Embryonic facial prominence (tissue), 1 donor: ENCODE data around the gene GOLIM4.
"Not testable (repeated sequence)": the region's sequence is repeated elsewhere in the genome, so short reads cannot be mapped to it uniquely, and the experiment has no call there.

Experiments
- DNase-seq: peaks from one replicate; pipeline ENCODE4 v3.0.0-alpha.2; 2016; ENCODE audit errors: extremely low spot score

The GOLIM4 gene

GRCh38 chr3:168095611-168096209 lies at the start of gene GOLIM4:
GOLIM4 (minus strand) TSS chr3:168095924; CDS start chr3:168095285, 639 bp downstream.
- peak; percentile 71 for DNase-seq

- no peak for DNase-seq
These were observed 45.8 kb upstream of the GOLIM4 start for GRCh38 chr3:168141405-168141998.

- no peak for DNase-seq
These were observed 44.2 kb upstream of the GOLIM4 start for GRCh38 chr3:168139947-168140346.

- no peak for DNase-seq
These were observed 42.7 kb upstream of the GOLIM4 start for GRCh38 chr3:168138421-168138820.

- no peak for DNase-seq
These were observed 39.2 kb upstream of the GOLIM4 start for GRCh38 chr3:168134931-168135330.

- not testable (repeated sequence) for DNase-seq
These were observed 34.5 kb upstream of the GOLIM4 start for GRCh38 chr3:168130250-168130649.

- DNase-seq: not testable (repeated sequence)
These were observed 32.7 kb upstream of the GOLIM4 start for GRCh38 chr3:168128463-168128862.

GRCh38 chr3:168127466-168127865 lies 31.7 kb upstream of the GOLIM4 start:
- DNase-seq: no peak

- no peak for DNase-seq
These were observed 29.1 kb upstream of the GOLIM4 start for GRCh38 chr3:168124791-168125190.

GRCh38 chr3:168124291-168124690 lies 28.6 kb upstream of the GOLIM4 start:
- DNase-seq: no peak

- DNase-seq: no peak
These were observed 27.8 kb upstream of the GOLIM4 start for GRCh38 chr3:168123201-168124176.

- no peak for DNase-seq
These were observed 25.7 kb upstream of the GOLIM4 start for GRCh38 chr3:168121184-168122017.

- DNase-seq: no peak
These were observed 22.2 kb upstream of the GOLIM4 start for GRCh38 chr3:168117853-168118313.

- no peak for DNase-seq
These were observed 21.3 kb upstream of the GOLIM4 start for GRCh38 chr3:168117059-168117458.

GRCh38 chr3:168116279-168116678 lies 20.6 kb upstream of the GOLIM4 start:
- DNase-seq: no peak

GRCh38 chr3:168113848-168114247 lies 18.1 kb upstream of the GOLIM4 start:
- no peak for DNase-seq

GRCh38 chr3:168112894-168113293 lies 17.2 kb upstream of the GOLIM4 start:
- DNase-seq: no peak

GRCh38 chr3:168104361-168104760 lies 8.6 kb upstream of the GOLIM4 start:
- no peak for DNase-seq

GRCh38 chr3:168102735-168103410 lies 7.1 kb upstream of the GOLIM4 start:
- no peak for DNase-seq

GRCh38 chr3:168100777-168101492 lies 5.2 kb upstream of the GOLIM4 start:
- no peak for DNase-seq
